Measurements from ENCODE around the gene ICOS. TPM values are rescaled to one million over a fixed set of nuclear protein-coding genes. Genes with fewer than 3 reads are reported as not detected.

ICOS gene
- total and polyA plus RNA-seq, 2 of the 8 experiments (the other 6 are each of a cell fraction or from before 2014, with no cell fraction given): not detected

GRCh38 chr2:203975912-203976311 is 39.3 kb downstream of the ICOS start:
- H3K27me3 ChIP-seq (replicated peaks in 1 of 4; ENCODE audit: control insufficient read depth in 3 of 4, extremely low read depth in 1 of 4, insufficient read depth in 3 of 4, low read length in 3 of 4): no peaks in the 10 kb centered on the region
- H2BK15ac ChIP-seq (ENCODE audit: low read length): no peak overlapping the region
- no peaks in the 10 kb centered on the region for H3K36me3 ChIP-seq (ENCODE audit: control insufficient read depth in 2 of 4, insufficient read depth in 4 of 4, low read length in 3 of 4)
- H2BK12ac ChIP-seq (ENCODE audit: low read depth, low read length): no peak overlapping the region
- H4K5ac ChIP-seq (ENCODE audit: insufficient read length, low read depth, low read length): no peak overlapping the region
- no peaks in the 10 kb centered on the region for H3K79me1 ChIP-seq (ENCODE audit: low read depth, low read length)
- no peaks in the 10 kb centered on the region for H3K79me2 ChIP-seq (ENCODE audit: control insufficient read depth in 1 of 2, insufficient read depth in 2 of 2, low read length in 2 of 2)
- peak overlapping the region; percentile 62 for H2AFZ ChIP-seq (ENCODE audit: low read length)
- H2BK120ac ChIP-seq (replicated peaks; ENCODE audit: low read depth, low read length): no peak overlapping the region
- DNase-seq (ENCODE audit: low read depth in 1 of 2, low spot score in 2 of 2): no peak
- H3K9ac ChIP-seq (replicated peaks in 1 of 4; ENCODE audit: extremely low read depth in 1 of 4, low read depth in 3 of 4, low read length in 3 of 4): no peak overlapping the region
- no peaks in the 10 kb centered on the region for H3K23me2 ChIP-seq (ENCODE audit: low read depth, low read length)
- no peak for TF ChIP-seq CTCF (IDR thresholded peaks at IDR 0.05; ENCODE audit: control extremely low read depth in 1 of 3, insufficient read depth in 1 of 3, low read depth in 1 of 3, low read length in 3 of 3)
- no peak for TF ChIP-seq EP300 (IDR thresholded peaks at IDR 0.05; ENCODE audit: borderline replicate concordance in 1 of 2, low read depth in 2 of 2, low read length in 2 of 2)
- TF ChIP-seq TBP (IDR thresholded peaks at IDR 0.05; ENCODE audit: low read depth, low read length): no peak
- no peak for TF ChIP-seq BACH1 (IDR thresholded peaks at IDR 0.05; ENCODE audit: low read length)
- no peak for TF ChIP-seq TEAD4 (IDR thresholded peaks at IDR 0.05; ENCODE audit: low read depth, low read length)
- no peak for TF ChIP-seq HDAC6 (IDR thresholded peaks at IDR 0.05; ENCODE audit: low read depth, low read length)
- TF ChIP-seq EZH2 (IDR thresholded peaks at IDR 0.05; ENCODE audit: low read depth, low read length, severe bottlenecking): no peak
- TF ChIP-seq HDAC2 (IDR thresholded peaks at IDR 0.05; ENCODE audit: borderline replicate concordance in 1 of 2, low read depth in 2 of 2, low read length in 2 of 2): no peak
- TF ChIP-seq KDM4A (IDR thresholded peaks at IDR 0.05; ENCODE audit: low read depth, low read length, severe bottlenecking): no peak
- no peak for TF ChIP-seq CTBP2 (IDR thresholded peaks at IDR 0.05; ENCODE audit: borderline replicate concordance, insufficient read depth, insufficient read length, low read length)
- no peak for TF ChIP-seq JUN (IDR thresholded peaks at IDR 0.05; ENCODE audit: low read depth, low read length)
- H3K4me1 ChIP-seq (replicated peaks in 1 of 4; ENCODE audit: control insufficient read depth in 3 of 4, insufficient read depth in 4 of 4, low read length in 3 of 4): peaks cover 0 to 4% (median 0%) of the 10 kb centered on the region in 4 experiments; a peak in 1 of 7 replicates
- H3K4me2 ChIP-seq (ENCODE audit: insufficient read depth in 1 of 2, low read depth in 2 of 2, low read length in 2 of 2): no peak overlapping the region; a peak in 1 of 4 replicates
- no peaks in the 10 kb centered on the region for H3K9me3 ChIP-seq (ENCODE audit: insufficient read depth in 2 of 2, low read depth in 1 of 2, low read length in 1 of 2)
- ChIA-PET POLR2A (ENCODE audit: partially characterized antibody) (interaction anchor here (1.1 kb wide), 1 partner anchor 24 kb away, joined by 3 read pairs; no protein-coding TSS in a partner anchor), CTCF (ENCODE audit: partially characterized antibody) (interaction anchor here (0.6 to 1.5 kb wide), 3 partner anchors 8 to 754 kb away, joined by 3 to 5 read pairs (median 5); no protein-coding TSS in a partner anchor)
- WGBS, 2 experiments (ENCODE audit: extremely low coverage in 1 of 2, insufficient coverage in 1 of 2, insufficient read length in 1 of 2, insufficient replicate concordance in 2 of 2, low coverage in 1 of 2, low lambda C conversion rate in 2 of 2, missing lambda C conversion rate in 1 of 2): 51% methylated on average over 2 of the region's 2 CpGs; no CpG with 5 or more reads in 1 of the 2 experiments
- no peak overlapping the region for H3K23ac ChIP-seq (ENCODE audit: insufficient read length)
- no peak overlapping the region for H2BK5ac ChIP-seq (ENCODE audit: low read depth, low read length)
- no peak overlapping the region for H4K8ac ChIP-seq (ENCODE audit: extremely low read depth, insufficient read depth, low read length)
- H4K91ac ChIP-seq (replicated peaks; ENCODE audit: insufficient read length, low read length): no peak overlapping the region
- H4K20me1 ChIP-seq (replicated peaks in 1 of 2; ENCODE audit: control insufficient read depth in 1 of 2, insufficient read depth in 2 of 2, low read length in 2 of 2): no peaks in the 10 kb centered on the region
- no peak overlapping the region for H2BK20ac ChIP-seq (ENCODE audit: low read length)
- H3K56ac ChIP-seq (replicated peaks; ENCODE audit: insufficient read length, low read depth, low read length): no peak overlapping the region
- H3K4ac ChIP-seq (replicated peaks; ENCODE audit: insufficient read length, low read depth, low read length): no peak overlapping the region
- no peak overlapping the region for H3K18ac ChIP-seq (ENCODE audit: extremely low read depth, low read length)
- H3K27ac ChIP-seq (ENCODE audit: low read depth, low read length): no peak overlapping the region
- H2AK5ac ChIP-seq (ENCODE audit: low read depth, low read length): no peak overlapping the region
- FAIRE-seq: no peak
- no peak overlapping the region for H3K14ac ChIP-seq (ENCODE audit: insufficient read length)
- H3K4me3 ChIP-seq (ENCODE audit: extremely low read depth in 1 of 4, insufficient read depth in 2 of 4, low read depth in 3 of 4, low read length in 4 of 4): no peak overlapping the region

All from H1 (cell line).